IMR-90 (cell line): ENCODE measurements around the gene KIRREL1. TPM values are rescaled to one million over a fixed set of nuclear protein-coding genes. Genes with fewer than 3 reads are reported as not detected.

Experiments used
- ATAC-seq: fragments of 200-7000 bp; cut with Tn5 transposase; 2 replicates; pipeline ENCODE4 v1.9.1; 2020; ENCODE audit warnings: low read depth, mild to moderate bottlenecking, moderate library complexity
- BruUV-seq: library from RNA; stranded (reverse); fragments of 400-500 nt; replicated peaks from 2 replicates; lab custom pipeline; 2021; lab: Mats Ljungman, UMichigan
- CTCF ChIA-PET: fragments of 300-600 bp; formaldehyde crosslinking; extraction: SDS; loops from one replicate; lab custom pipeline; 2021; ENCODE audit warnings: antibody characterized with exemption; lab: Yijun Ruan, JAX
- POLR2A ChIA-PET: fragments of 300-600 bp; sonication (Branson Sonifier 250); formaldehyde crosslinking; loops from one replicate; lab custom pipeline; 2022; ENCODE audit warnings: antibody characterized with exemption; ENCODE audit not compliant: unreplicated experiment; lab: Charles Lee
- DNase-seq: peaks from one replicate; pipeline ENCODE4 v3.0.0; 2013
- H2AFZ ChIP-seq: replicated peaks from 2 replicates; pipeline ENCODE3; 2013; ENCODE audit warnings: low read length, mild to moderate bottlenecking; ENCODE audit not compliant: poor library complexity
- H2AK5ac ChIP-seq: 2 replicates; pipeline ENCODE4 v1.6.1; 2013; ENCODE audit warnings: low read depth, low read length, inconsistent platforms
- H2AK9ac ChIP-seq: replicated peaks from 2 replicates; pipeline ENCODE3; 2013; ENCODE audit warnings: mild to moderate bottlenecking, low read depth, low read length, moderate library complexity; ENCODE audit not compliant: poor library complexity
- H2BK120ac ChIP-seq: 2 replicates; pipeline ENCODE4 v1.6.1; 2013; ENCODE audit warnings: low read depth, low read length, inconsistent platforms
- H2BK15ac ChIP-seq: 3 replicates; pipeline ENCODE4 v1.6.1; 2013; ENCODE audit warnings: low read depth, low read length, inconsistent platforms
- H2BK20ac ChIP-seq: 2 replicates; pipeline ENCODE4 v1.6.1; 2013; ENCODE audit warnings: low read depth, mild to moderate bottlenecking, inconsistent platforms, low read length, moderate library complexity
- H2BK5ac ChIP-seq: 2 replicates; pipeline ENCODE4 v1.6.1; 2013; ENCODE audit warnings: mild to moderate bottlenecking, low read depth, low read length, inconsistent platforms; ENCODE audit not compliant: poor library complexity, severe bottlenecking
- H3K14ac ChIP-seq: replicated peaks from 2 replicates; pipeline ENCODE4 v1.6.1; 2013; ENCODE audit warnings: low read depth, low read length, inconsistent platforms
- H3K18ac ChIP-seq: 2 replicates; pipeline ENCODE4 v1.6.1; 2013; ENCODE audit warnings: low read depth, low read length, control low read depth
- H3K23ac ChIP-seq: 2 replicates; pipeline ENCODE4 v1.6.1; 2013; ENCODE audit warnings: low read depth, low read length, inconsistent platforms
- H3K27ac ChIP-seq: 2 replicates; pipeline ENCODE4 v1.5.1; 2013; ENCODE audit warnings: mild to moderate bottlenecking, control low read depth, low read length; ENCODE audit not compliant: insufficient read depth
- H3K27me3 ChIP-seq: 2 replicates; pipeline ENCODE4 v1.6.1; 2013; ENCODE audit warnings: low read length; ENCODE audit not compliant: control insufficient read depth, insufficient read depth
- H3K36me3 ChIP-seq: 2 replicates; pipeline ENCODE4 v1.6.1; 2013; ENCODE audit warnings: low read length, mixed read lengths; ENCODE audit not compliant: control insufficient read depth, insufficient read depth
- H3K4ac ChIP-seq: 2 replicates; pipeline ENCODE4 v1.6.1; 2013; ENCODE audit warnings: low read depth, low read length, inconsistent platforms
- H3K4me1 ChIP-seq: 2 replicates; pipeline ENCODE4 v1.6.1; 2013; ENCODE audit warnings: low read length, mixed read lengths; ENCODE audit not compliant: control insufficient read depth, insufficient read depth
- H3K4me2 ChIP-seq: 2 replicates; pipeline ENCODE4 v1.6.1; 2013; ENCODE audit warnings: low read depth, mild to moderate bottlenecking, control low read depth, low read length, moderate library complexity
- H3K4me3 ChIP-seq: 2 replicates; pipeline ENCODE4 v1.5.1; 2013; ENCODE audit warnings: low read depth, mild to moderate bottlenecking, control low read depth, low read length, moderate library complexity; ENCODE audit not compliant: insufficient read depth
- H3K56ac ChIP-seq: 2 replicates; pipeline ENCODE4 v1.6.1; 2013; ENCODE audit warnings: low read length, inconsistent platforms; ENCODE audit not compliant: insufficient read depth; ENCODE audit errors: extremely low read depth
- H3K79me1 ChIP-seq, 2 experiments: 2 replicates each; pipeline ENCODE4 v1.6.1; 2013; ENCODE audit warnings: low read length in 2 of 2, inconsistent platforms in 1 of 2, low read depth in 1 of 2
- H3K9ac ChIP-seq: 2 replicates; pipeline ENCODE4 v1.6.1; 2013; ENCODE audit warnings: low read depth, low read length, control low read depth
- H3K9me1 ChIP-seq: 2 replicates; pipeline ENCODE4 v1.6.1; 2013; ENCODE audit warnings: low read length, inconsistent platforms; ENCODE audit not compliant: insufficient read depth
- H3K9me3 ChIP-seq: 2 replicates; pipeline ENCODE4 v1.6.1; 2013; ENCODE audit warnings: low read length; ENCODE audit not compliant: control insufficient read depth, insufficient read depth
- H4K20me1 ChIP-seq: 2 replicates; pipeline ENCODE4 v1.6.1; 2013; ENCODE audit warnings: low read length, inconsistent platforms; ENCODE audit not compliant: insufficient read depth
- H4K5ac ChIP-seq: 2 replicates; pipeline ENCODE4 v1.6.1; 2013; ENCODE audit warnings: mild to moderate bottlenecking, low read depth, low read length, control low read depth
- H4K8ac ChIP-seq, 2 experiments: 2 replicates each; pipeline ENCODE4 v1.6.1; 2013; ENCODE audit warnings: low read depth in 2 of 2, low read length in 2 of 2, control low read depth in 1 of 2, inconsistent platforms in 1 of 2
- H4K91ac ChIP-seq: 2 replicates; pipeline ENCODE4 v1.6.1; 2013; ENCODE audit warnings: low read depth, low read length, inconsistent platforms; ENCODE audit not compliant: insufficient read depth
- BHLHE40 ChIP-seq: fragments of 150-350 bp; IDR thresholded peaks from 2 replicates; pipeline ENCODE4 v1.6.1; 2016; ENCODE audit warnings: mild to moderate bottlenecking, low read depth, low read length
- CEBPB ChIP-seq: IDR thresholded peaks from 2 replicates; pipeline ENCODE4 v1.6.1; 2012; ENCODE audit warnings: low read depth, low read length, improper control_type of control experiment
- ELK1 ChIP-seq: fragments of 150-350 bp; IDR thresholded peaks from 2 replicates; pipeline ENCODE4 v1.6.1; 2016; ENCODE audit warnings: low read depth, mild to moderate bottlenecking, low read length, moderate library complexity, borderline replicate concordance
- NFE2L2 ChIP-seq: fragments of 150-350 bp; IDR thresholded peaks from 2 replicates; pipeline ENCODE4 v1.6.1; 2016; ENCODE audit warnings: low read depth, mild to moderate bottlenecking, low read length
- WGBS, 2 experiments: methylation state at CpG; one replicate each; pipeline versions ENCODE4 v1.1.5 to v1.1.7; 2013; ENCODE audit warnings: missing lambda C conversion rate in 2 of 2; ENCODE audit not compliant: insufficient read length in 1 of 2; ENCODE audit errors: extremely low coverage in 2 of 2; 5-methylcytosine and 5-hydroxymethylcytosine counted together
- dilution Hi-C: fragments of 300-500 bp; cut with HindIII; formaldehyde crosslinking; loops from one replicate; pipeline ENCODE4 v1.14.3; 2018; ENCODE audit warnings: low sequenced_read_pairs; ENCODE audit not compliant: unreplicated experiment
- in situ Hi-C: fragments of 300-500 bp; cut with MboI; formaldehyde crosslinking; loops from 3 replicates; pipeline ENCODE4 v1.14.3; 2019; ENCODE audit warnings: low sequenced_read_pairs, inconsistent platforms, mixed read lengths
- intact Hi-C: fragments of 100-400 bp; cut with micrococcal nuclease; formaldehyde crosslinking; loops from 2 replicates; pipeline ENCODE4 v1.10.0; 2022
- polyA plus RNA-seq, 3 experiments: library from polyadenylated mRNA; depleted of rRNA; stranded (reverse); fragments of >200 nt; gene quantifications; 2 replicates each; pipeline ENCODE4 v1.2.3, GENCODE V29; 2012; ENCODE audit warnings: low replicate concordance in 1 of 3
- total RNA-seq: library from RNA; depleted of rRNA; stranded (reverse); fragments of >200 nt; gene quantifications from 2 replicates; pipeline ENCODE4 v1.2.3, GENCODE V29; 2012

Gene KIRREL1
- total and polyA plus RNA-seq, 2 of the 4 experiments (the other 2 are of a cell fraction): 58.1 to 64.7 TPM

DNA sequence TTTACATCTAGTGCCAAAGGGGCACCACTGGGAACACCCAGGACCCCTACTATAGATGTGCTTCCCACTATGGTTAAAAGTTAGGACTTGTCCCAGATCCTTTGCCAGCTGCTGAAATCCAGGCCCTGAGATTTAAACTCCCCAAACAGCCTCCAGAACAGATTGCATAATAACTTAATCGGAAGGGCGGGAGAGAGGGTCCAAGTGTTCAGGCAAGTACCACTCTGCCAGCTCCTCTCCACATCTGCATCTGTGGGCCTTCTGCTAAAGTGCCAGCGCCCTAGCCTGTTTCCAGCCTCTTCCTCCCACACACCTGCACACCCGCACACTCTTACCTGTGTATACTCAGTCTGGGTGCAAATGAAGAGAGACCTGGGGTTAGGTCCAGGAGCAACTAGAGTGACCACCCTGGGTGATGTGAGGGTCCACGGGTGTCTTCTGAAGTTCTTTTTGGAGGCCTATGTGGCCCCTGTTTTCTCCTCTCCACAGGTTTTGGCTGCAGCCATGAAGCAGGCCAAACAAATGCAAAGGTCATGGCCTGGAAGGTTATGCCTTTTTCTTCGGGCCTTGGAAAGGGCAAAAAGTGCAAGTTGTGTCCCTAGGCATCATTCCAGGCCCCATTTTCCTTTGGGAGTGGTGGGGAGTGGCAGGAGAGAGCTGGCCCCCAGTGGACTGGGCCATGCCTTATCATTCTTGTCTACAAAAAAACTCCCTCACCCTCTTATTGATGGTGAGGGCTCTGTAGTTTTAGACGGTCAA is 29.3 kb downstream of the KIRREL1 start:
- Histone ChIP-seq H2BK5ac (peak overlapping the region; percentile 43), H3K27ac (peak overlapping the region; percentile 63; the same call in 1 of the 2 replicates), H3K14ac (0 out of 2 replicates have a peak overlapping the region, but pooled peaks have one; percentile 15), H3K56ac (0 out of 2 replicates have a peak overlapping the region, but pooled peaks have one; percentile 40), H2BK120ac (peak overlapping the region; percentile 18; the same call in 1 of the 2 replicates), H3K4ac (peak overlapping the region; percentile 49; the same call in 1 of the 2 replicates), H3K18ac (no peak overlapping the region), H4K5ac (peak overlapping the region; percentile 30), H2AK9ac (peak overlapping the region; percentile 48), H3K9me3 (no peaks in the 10 kb centered on the region), H2BK15ac (no peak overlapping the region), H2BK20ac (0 out of 2 replicates have a peak overlapping the region, but pooled peaks have one; percentile 26), H4K8ac (peak overlapping the region in 1 of 2 experiments; percentile 56; a peak in 1 of 4 replicates), H3K36me3 (peaks cover 6% of the 10 kb centered on the region; the same call in 1 of the 2 replicates), H3K23ac (peak overlapping the region; percentile 73; the same call in 1 of the 2 replicates), H3K4me2 (peak overlapping the region; percentile 7; the same call in 1 of the 2 replicates), H3K27me3 (no peaks in the 10 kb centered on the region), H3K79me1 (peaks cover 33 to 90% of the 10 kb centered on the region in 2 experiments), H4K20me1 (peaks cover 5% of the 10 kb centered on the region; the same call in 1 of the 2 replicates), H2AFZ (no peak overlapping the region), H3K9ac (no peak overlapping the region; the same call in 1 of the 2 replicates), H3K4me1 (peaks cover 54% of the 10 kb centered on the region), H3K9me1 (peaks cover 31% of the 10 kb centered on the region), H4K91ac (peak overlapping the region; percentile 24), H3K4me3 (no peak overlapping the region), H2AK5ac (peak overlapping the region; percentile 27; the same call in 1 of the 2 replicates)
- no TSS peak for BruUV-seq
- intact Hi-C loops: no loop called here
- in situ Hi-C loops: no loop called here
- no peak for DNase-seq
- CTCF ChIA-PET: interaction anchor here (0.8 to 1.5 kb wide), 2 partner anchors 27 to 31 kb away, joined by 3 to 4 read pairs; no protein-coding TSS in a partner anchor
- no peak for ATAC-seq
- dilution Hi-C loops: no loop called here
- no CpG with 5 or more reads among the region's 7 CpGs for WGBS, 2 experiments
- POLR2A ChIA-PET: interaction anchor here (0.6 kb wide), 1 partner anchor 12 kb away, joined by 3 read pairs; no protein-coding TSS in a partner anchor
- no peak for TF ChIP-seq ELK1
- peak; percentile 53 for TF ChIP-seq CEBPB
- TF ChIP-seq BHLHE40: no peak
- TF ChIP-seq NFE2L2: no peak
